Hepatocyte (in vitro differentiated cells): ENCODE measurements around the gene NCLN. TPM values are rescaled to one million over a fixed set of nuclear protein-coding genes. Genes with fewer than 3 reads are reported as not detected.

Source experiments
- DNase-seq: peaks from one replicate; pipeline ENCODE4 v3.0.0-alpha.2; 2016; ENCODE audit warnings: low spot score
- H2AFZ ChIP-seq: fragments of 200-600 bp; sonication (generic); 2 replicates; pipeline ENCODE4 v1.6.0; 2016; ENCODE audit warnings: antibody characterized with exemption, mild to moderate bottlenecking
- H3K27ac ChIP-seq: fragments of 200-600 bp; sonication (generic); 2 replicates; pipeline ENCODE4 v1.5.1; 2016; ENCODE audit warnings: mild to moderate bottlenecking
- H3K27me3 ChIP-seq: fragments of 200-600 bp; sonication (generic); 2 replicates; pipeline ENCODE4 v1.6.1; 2016
- H3K36me3 ChIP-seq: fragments of 200-600 bp; sonication (generic); replicated peaks from 2 replicates; pipeline ENCODE4 v1.5.1; 2016; ENCODE audit warnings: low read depth; ENCODE audit not compliant: insufficient read depth
- H3K4me1 ChIP-seq: fragments of 200-600 bp; sonication (generic); 2 replicates; pipeline ENCODE4 v1.5.1; 2016; ENCODE audit warnings: mild to moderate bottlenecking, moderate library complexity; ENCODE audit not compliant: insufficient read depth
- H3K4me2 ChIP-seq: fragments of 200-600 bp; sonication (generic); 2 replicates; pipeline ENCODE4 v1.6.0; 2016
- H3K4me3 ChIP-seq: fragments of 200-600 bp; sonication (generic); 2 replicates; pipeline ENCODE4 v1.5.1; 2016; ENCODE audit warnings: mild to moderate bottlenecking
- H3K79me2 ChIP-seq: fragments of 200-600 bp; sonication (generic); 2 replicates; pipeline ENCODE4 v1.6.0; 2017; ENCODE audit warnings: mild to moderate bottlenecking
- H3K9me2 ChIP-seq: fragments of 200-600 bp; sonication (generic); replicated peaks from 2 replicates; pipeline ENCODE4 v1.6.0; 2017; ENCODE audit warnings: mild to moderate bottlenecking; ENCODE audit not compliant: insufficient read depth
- H3K9me3 ChIP-seq: fragments of 200-600 bp; sonication (generic); 2 replicates; pipeline ENCODE4 v1.5.1; 2016; ENCODE audit warnings: low read depth, mild to moderate bottlenecking
- H4K20me1 ChIP-seq: fragments of 200-600 bp; sonication (generic); 2 replicates; pipeline ENCODE4 v1.6.0; 2016; ENCODE audit warnings: mild to moderate bottlenecking; ENCODE audit not compliant: insufficient read depth, poor library complexity, severe bottlenecking
- EZH2 ChIP-seq: fragments of 200-600 bp; sonication (generic); IDR thresholded peaks from 2 replicates; pipeline ENCODE4 v1.6.1; 2016; ENCODE audit warnings: antibody characterized with exemption, mild to moderate bottlenecking, borderline replicate concordance
- EZH2phosphoT487 ChIP-seq: fragments of 200-600 bp; sonication (generic); IDR thresholded peaks from one replicate; pipeline ENCODE4 v1.6.1; 2018; ENCODE audit warnings: antibody characterized with exemption, mild to moderate bottlenecking, low read depth, moderate library complexity; ENCODE audit not compliant: unreplicated experiment, severe bottlenecking
- WGBS: methylation state at CpG from one replicate; pipeline ENCODE4 v1.1.6; 2016; ENCODE audit warnings: low lambda C conversion rate; ENCODE audit errors: missing lambda C conversion rate; 5-methylcytosine and 5-hydroxymethylcytosine counted together
- polyA plus RNA-seq: library from polyadenylated mRNA; unstranded; fragments of >200 nt; fragmentation: Nextera tagmentation; extraction: Ambion mirVana; gene quantifications from 2 replicates; pipeline ENCODE4 v1.2.1, GENCODE V29; 2016
- total RNA-seq: library from RNA; depleted of rRNA; stranded (reverse); fragments of >200 nt; gene quantifications from 2 replicates; pipeline ENCODE4 v1.2.3, GENCODE V29; 2014
- TF ChIP-seq, protein P1 (sequence below): fragments of 200-600 bp; sonication (generic); IDR thresholded peaks from 2 replicates; pipeline ENCODE4 v1.5.1; 2016; ENCODE audit warnings: antibody characterized with exemption, mild to moderate bottlenecking; ENCODE audit not compliant: poor library complexity

Gene NCLN
- total and polyA plus RNA-seq, 2 experiments from 2014 or later: 44.9 to 94.2 TPM

- H4K20me1 ChIP-seq: no peaks in the 10 kb centered on the region
These were observed 28.5 kb upstream of the NCLN start for GRCh38 chr19:3157096-3157845.

GRCh38 chr19:3159565-3159964 lies 26.2 kb upstream of the NCLN start:
- WGBS: 72% methylated on average over 8 of the region's 8 CpGs
- Histone ChIP-seq H3K4me1 (no peaks in the 10 kb centered on the region), H3K36me3 (no peaks in the 10 kb centered on the region), H3K27me3 (no peaks in the 10 kb centered on the region), H2AFZ (no peak overlapping the region), H3K9me3 (no peaks in the 10 kb centered on the region), H3K27ac (no peak overlapping the region), H3K4me2 (no peak overlapping the region), H3K9me2 (no peaks in the 10 kb centered on the region), H4K20me1 (no peaks in the 10 kb centered on the region), H3K4me3 (no peak overlapping the region), H3K79me2 (no peaks in the 10 kb centered on the region)
- TF ChIP-seq, protein P1, sequence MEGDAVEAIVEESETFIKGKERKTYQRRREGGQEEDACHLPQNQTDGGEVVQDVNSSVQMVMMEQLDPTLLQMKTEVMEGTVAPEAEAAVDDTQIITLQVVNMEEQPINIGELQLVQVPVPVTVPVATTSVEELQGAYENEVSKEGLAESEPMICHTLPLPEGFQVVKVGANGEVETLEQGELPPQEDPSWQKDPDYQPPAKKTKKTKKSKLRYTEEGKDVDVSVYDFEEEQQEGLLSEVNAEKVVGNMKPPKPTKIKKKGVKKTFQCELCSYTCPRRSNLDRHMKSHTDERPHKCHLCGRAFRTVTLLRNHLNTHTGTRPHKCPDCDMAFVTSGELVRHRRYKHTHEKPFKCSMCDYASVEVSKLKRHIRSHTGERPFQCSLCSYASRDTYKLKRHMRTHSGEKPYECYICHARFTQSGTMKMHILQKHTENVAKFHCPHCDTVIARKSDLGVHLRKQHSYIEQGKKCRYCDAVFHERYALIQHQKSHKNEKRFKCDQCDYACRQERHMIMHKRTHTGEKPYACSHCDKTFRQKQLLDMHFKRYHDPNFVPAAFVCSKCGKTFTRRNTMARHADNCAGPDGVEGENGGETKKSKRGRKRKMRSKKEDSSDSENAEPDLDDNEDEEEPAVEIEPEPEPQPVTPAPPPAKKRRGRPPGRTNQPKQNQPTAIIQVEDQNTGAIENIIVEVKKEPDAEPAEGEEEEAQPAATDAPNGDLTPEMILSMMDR: no peak
- TF ChIP-seq EZH2phosphoT487 (no peak), EZH2 (no peak)
- DNase-seq: no peak

More at GRCh38 chr19:3157096-3157845, 28.5 kb upstream of the NCLN start:
- WGBS: 81% methylated on average over 23 of the region's 23 CpGs
- no peaks in the 10 kb centered on the region for H3K9me2 ChIP-seq
- no peaks in the 10 kb centered on the region for H3K36me3 ChIP-seq
- H3K4me1 ChIP-seq: no peaks in the 10 kb centered on the region
- H3K4me2 ChIP-seq: no peak overlapping the region
- H2AFZ ChIP-seq: no peak overlapping the region
- DNase-seq: no peak
- H3K79me2 ChIP-seq: no peaks in the 10 kb centered on the region
- H3K27ac ChIP-seq: no peak overlapping the region
- no peak overlapping the region for H3K4me3 ChIP-seq
- TF ChIP-seq, protein P1: no peak
- TF ChIP-seq EZH2phosphoT487 (no peak), EZH2 (no peak)
- no peaks in the 10 kb centered on the region for H3K27me3 ChIP-seq
- no peaks in the 10 kb centered on the region for H3K9me3 ChIP-seq

DNA sequence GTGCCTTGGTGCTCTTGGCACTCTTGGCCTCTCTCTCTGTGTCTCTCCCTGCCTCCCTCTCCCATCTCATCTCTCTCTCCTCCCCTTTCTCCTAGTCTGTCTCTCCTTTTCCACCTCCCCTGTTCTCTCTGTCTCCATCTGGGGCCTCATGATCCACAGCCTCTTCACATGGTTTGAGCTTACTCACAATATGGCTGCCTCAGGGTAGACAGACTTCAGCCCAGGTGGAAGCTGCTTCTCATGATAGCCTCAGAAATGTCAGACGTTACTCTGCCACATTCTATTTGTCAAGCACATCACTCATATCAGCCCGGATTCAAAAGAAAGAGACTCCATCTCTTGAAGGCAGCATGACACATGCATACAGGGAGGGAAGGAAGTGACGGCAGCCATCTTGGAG lies 25.5 kb upstream of the NCLN start:
- no peaks in the 10 kb centered on the region for H3K9me2 ChIP-seq
- 89% methylated on average over 3 of the region's 3 CpGs for WGBS

More for the DNA sequence above, 25.5 kb upstream of the NCLN start:
- Histone ChIP-seq H3K4me2 (no peak overlapping the region), H3K79me2 (no peaks in the 10 kb centered on the region), H3K36me3 (no peaks in the 10 kb centered on the region), H4K20me1 (no peaks in the 10 kb centered on the region), H3K27ac (no peak overlapping the region), H3K4me1 (no peaks in the 10 kb centered on the region), H3K9me3 (no peaks in the 10 kb centered on the region), H2AFZ (no peak overlapping the region), H3K27me3 (no peaks in the 10 kb centered on the region), H3K4me3 (no peak overlapping the region)
- TF ChIP-seq EZH2phosphoT487 (no peak), EZH2 (no peak)
- TF ChIP-seq, protein P1: no peak
- no peak for DNase-seq
